Activated T-helper 1 cell treated with anti-CD3 and anti-CD28 coated beads, Interleukin-12 subunit alpha, Interleukin-12 subunit beta, Interleukin-2, Interleukin-4 antibody, amounts not matched to agents 30 ng/mL and 10 ng/mL and 1 ng/mL, durations not matched to agents 14 hours and 24 hours and 36 hours (primary cell): ENCODE data around the gene SIX6. TPM values are rescaled to one million over a fixed set of nuclear protein-coding genes. Genes with fewer than 3 reads are reported as not detected.

Experiments used
- DNase-seq: peaks from one replicate; pipeline ENCODE4 v3.0.0; 2021; ENCODE audit warnings: low spot score
- H3K27ac Mint-ChIP-seq: one replicate; pipeline ENCODE4 v1.8.0; 2021; ENCODE audit warnings: mild to moderate bottlenecking, mixed read lengths
- H3K27me3 Mint-ChIP-seq: one replicate; pipeline ENCODE4 v1.8.0; 2022; ENCODE audit warnings: mild to moderate bottlenecking, moderate library complexity, mixed read lengths; ENCODE audit not compliant: insufficient read depth
- H3K36me3 Mint-ChIP-seq: one replicate; pipeline ENCODE4 v1.8.0; 2021; ENCODE audit warnings: low read depth, mixed read lengths
- H3K4me1 Mint-ChIP-seq: one replicate; pipeline ENCODE4 v1.8.0; 2021; ENCODE audit warnings: low read depth, mixed read lengths
- H3K4me3 Mint-ChIP-seq: one replicate; pipeline ENCODE4 v1.8.0; 2021; ENCODE audit warnings: mild to moderate bottlenecking, moderate library complexity, mixed read lengths
- H3K9me3 Mint-ChIP-seq: one replicate; pipeline ENCODE4 v1.8.0; 2021; ENCODE audit warnings: mixed read lengths
- intact Hi-C: fragments of 100-400 bp; cut with micrococcal nuclease; formaldehyde crosslinking; loops from one replicate; pipeline ENCODE4 v1.15.1; 2024
- total RNA-seq: library from RNA; stranded (reverse); gene quantifications from 2 replicates; pipeline ENCODE4 v1.2.3, GENCODE V29; 2022

Gene SIX6
- total RNA-seq, 1 donor from 2014 or later, result not detected

GRCh38 chr14:60506985-60507829, 1.7 kb upstream of the SIX6 start:
- Mint-ChIP-seq H3K4me3 (no peak overlapping the region), H3K36me3 (no peaks in the 10 kb centered on the region), H3K27ac (no peak overlapping the region)

GRCh38 chr14:60508363-60508706, 611 bp upstream of the SIX6 start:
- DNase-seq, result no peak
- no peak overlapping the region for H3K27ac Mint-ChIP-seq
- no peaks in the 10 kb centered on the region for H3K4me1 Mint-ChIP-seq
- H3K4me3 Mint-ChIP-seq, result peak overlapping the region; percentile 26
- H3K9me3 Mint-ChIP-seq, result no peaks in the 10 kb centered on the region
- H3K27me3 Mint-ChIP-seq, result peaks cover 83% of the 10 kb centered on the region
- intact Hi-C loops, result no loop called here
- H3K36me3 Mint-ChIP-seq, result no peaks in the 10 kb centered on the region

More at GRCh38 chr14:60506985-60507829, 1.7 kb upstream of the SIX6 start:
- Mint-ChIP-seq H3K9me3 (no peaks in the 10 kb centered on the region), H3K27me3 (peaks cover 78% of the 10 kb centered on the region), H3K4me1 (no peaks in the 10 kb centered on the region)
- intact Hi-C loops, result no loop called here
- no peak for DNase-seq

GRCh38 chr14:60509438-60510253, 700 bp downstream of the SIX6 start:
- H3K4me3 Mint-ChIP-seq, result no peak overlapping the region

GRCh38 chr14:60510254-60510950, 1.5 kb downstream of the SIX6 start:
- H3K27ac Mint-ChIP-seq, result no peak overlapping the region
- H3K36me3 Mint-ChIP-seq, result peaks cover 2% of the 10 kb centered on the region
- no peak overlapping the region for H3K4me3 Mint-ChIP-seq
- no peaks in the 10 kb centered on the region for H3K4me1 Mint-ChIP-seq
- H3K9me3 Mint-ChIP-seq, result no peaks in the 10 kb centered on the region
- no peak for DNase-seq
- intact Hi-C loops, result loop anchor here (10.0 kb wide), 1 partner anchor 514 kb away; no protein-coding TSS in a partner anchor
- H3K27me3 Mint-ChIP-seq, result peaks cover 80% of the 10 kb centered on the region

More at GRCh38 chr14:60509438-60510253, 700 bp downstream of the SIX6 start:
- Mint-ChIP-seq H3K4me1 (no peaks in the 10 kb centered on the region), H3K9me3 (no peaks in the 10 kb centered on the region), H3K27ac (peak overlapping the region; percentile 52), H3K36me3 (peaks cover 2% of the 10 kb centered on the region), H3K27me3 (peaks cover 83% of the 10 kb centered on the region)
- DNase-seq, result no peak
- intact Hi-C loops, result loop anchor here (1.0 to 10.0 kb wide), 2 partner anchors 143 to 515 kb away; no protein-coding TSS in a partner anchor

GRCh38 chr14:60510951-60511599, 2.1 kb downstream of the SIX6 start:
- Mint-ChIP-seq H3K4me3 (no peak overlapping the region), H3K9me3 (peaks cover 2% of the 10 kb centered on the region), H3K27me3 (peaks cover 78% of the 10 kb centered on the region), H3K4me1 (peaks cover 2% of the 10 kb centered on the region), H3K27ac (no peak overlapping the region), H3K36me3 (peaks cover 3% of the 10 kb centered on the region)
- intact Hi-C loops, result loop anchor here (10.0 kb wide), 1 partner anchor 514 kb away; no protein-coding TSS in a partner anchor
- no peak for DNase-seq

- H3K4me1 Mint-ChIP-seq, result peaks cover 8% of the 10 kb centered on the region
- intact Hi-C loops, result loop anchor here (10.0 kb wide), 1 partner anchor 513 kb away; no protein-coding TSS in a partner anchor
Observed at GRCh38 chr14:60512126-60512525, 3.2 kb downstream of the SIX6 start.

GRCh38 chr14:60512973-60513571, 4.1 kb downstream of the SIX6 start:
- Mint-ChIP-seq H3K9me3 (peaks cover 7% of the 10 kb centered on the region), H3K4me3 (no peak overlapping the region), H3K4me1 (peaks cover 8% of the 10 kb centered on the region), H3K36me3 (peaks cover 7% of the 10 kb centered on the region), H3K27me3 (peaks cover 72% of the 10 kb centered on the region), H3K27ac (no peak overlapping the region)
- intact Hi-C loops, result loop anchor here (10.0 kb wide), 1 partner anchor 512 kb away; no protein-coding TSS in a partner anchor
- no peak for DNase-seq

More at GRCh38 chr14:60512126-60512525, 3.2 kb downstream of the SIX6 start:
- H3K4me3 Mint-ChIP-seq, result no peak overlapping the region
- H3K27me3 Mint-ChIP-seq, result peaks cover 79% of the 10 kb centered on the region
- no peak for DNase-seq
- no peak overlapping the region for H3K27ac Mint-ChIP-seq
- peaks cover 7% of the 10 kb centered on the region for H3K36me3 Mint-ChIP-seq
- peaks cover 7% of the 10 kb centered on the region for H3K9me3 Mint-ChIP-seq

- H3K4me1 Mint-ChIP-seq, result peaks cover 8% of the 10 kb centered on the region
- peaks cover 70% of the 10 kb centered on the region for H3K27me3 Mint-ChIP-seq
- H3K36me3 Mint-ChIP-seq, result peaks cover 7% of the 10 kb centered on the region
- H3K4me3 Mint-ChIP-seq, result no peak overlapping the region
- intact Hi-C loops, result loop anchor here (10.0 kb wide), 1 partner anchor 510 kb away; no protein-coding TSS in a partner anchor
- no peak overlapping the region for H3K27ac Mint-ChIP-seq
- H3K9me3 Mint-ChIP-seq, result peaks cover 7% of the 10 kb centered on the region
- DNase-seq, result no peak
Observed at GRCh38 chr14:60514378-60514740, 5.4 kb downstream of the SIX6 start.

GRCh38 chr14:60514741-60515491, 6.0 kb downstream of the SIX6 start:
- peaks cover 64% of the 10 kb centered on the region for H3K27me3 Mint-ChIP-seq
- DNase-seq, result no peak
- H3K36me3 Mint-ChIP-seq, result peaks cover 7% of the 10 kb centered on the region
- H3K9me3 Mint-ChIP-seq, result peaks cover 7% of the 10 kb centered on the region
- no peak overlapping the region for H3K4me3 Mint-ChIP-seq
- H3K4me1 Mint-ChIP-seq, result peaks cover 8% of the 10 kb centered on the region
- intact Hi-C loops, result loop anchor here (5.0 to 10.0 kb wide), 2 partner anchors 33 to 510 kb away; no protein-coding TSS in a partner anchor
- no peak overlapping the region for H3K27ac Mint-ChIP-seq

- H3K4me3 Mint-ChIP-seq, result peak overlapping the region; percentile 28
- intact Hi-C loops, result loop anchor here (5.0 to 10.0 kb wide), 2 partner anchors 33 to 509 kb away; no protein-coding TSS in a partner anchor
- no peak for DNase-seq
- peaks cover 8% of the 10 kb centered on the region for H3K4me1 Mint-ChIP-seq
- H3K9me3 Mint-ChIP-seq, result peaks cover 7% of the 10 kb centered on the region
- H3K36me3 Mint-ChIP-seq, result peaks cover 7% of the 10 kb centered on the region
- peaks cover 56% of the 10 kb centered on the region for H3K27me3 Mint-ChIP-seq
- peak overlapping the region; percentile 76 for H3K27ac Mint-ChIP-seq
Observed at GRCh38 chr14:60515511-60516289, 6.8 kb downstream of the SIX6 start.

GRCh38 chr14:60532442-60532841, 23.5 kb downstream of the SIX6 start:
- no peak for DNase-seq
- intact Hi-C loops, result no loop called here
- Mint-ChIP-seq H3K36me3 (no peaks in the 10 kb centered on the region), H3K4me1 (no peaks in the 10 kb centered on the region), H3K9me3 (peaks cover 5% of the 10 kb centered on the region), H3K27me3 (peaks cover 5% of the 10 kb centered on the region), H3K4me3 (no peak overlapping the region), H3K27ac (no peak overlapping the region)
